Neural progenitor cell (in vitro differentiated cells): ENCODE results near the gene OPHN1.

Source experiments
- EZH2 ChIP-seq: fragments of 200-600 bp; sonication (generic); IDR thresholded peaks from 2 replicates; pipeline ENCODE4 v1.6.1; 2017; ENCODE audit warnings: antibody characterized with exemption, mild to moderate bottlenecking, moderate library complexity
- EZH2phosphoT487 ChIP-seq: fragments of 200-600 bp; sonication (generic); IDR thresholded peaks from 2 replicates; pipeline ENCODE4 v1.6.1; 2017; ENCODE audit warnings: antibody characterized with exemption
- TF ChIP-seq, protein P1 (sequence below): fragments of 200-600 bp; sonication (generic); IDR thresholded peaks from 2 replicates; pipeline ENCODE4 v1.5.1; 2017; ENCODE audit warnings: antibody characterized with exemption, mild to moderate bottlenecking

DNA sequence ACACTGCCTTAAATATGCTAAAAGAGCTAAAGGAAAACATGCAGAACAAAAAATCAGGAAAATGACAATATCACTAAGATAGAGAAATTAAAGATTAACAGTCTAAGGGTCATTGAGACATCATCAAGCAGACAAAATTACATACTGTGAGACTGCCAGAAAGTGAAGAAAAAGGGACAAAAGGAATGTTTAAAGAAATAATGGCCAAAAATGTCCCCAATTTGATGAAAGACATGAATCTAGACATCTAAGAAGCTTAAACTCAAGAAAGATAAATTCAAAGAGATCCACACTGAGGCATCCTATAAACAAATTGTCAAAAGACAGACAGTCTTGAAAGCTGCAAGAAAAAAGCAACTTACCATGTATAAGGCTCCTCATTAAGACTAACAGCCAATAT, 63.7 kb downstream of the OPHN1 start:
- TF ChIP-seq, protein P1, sequence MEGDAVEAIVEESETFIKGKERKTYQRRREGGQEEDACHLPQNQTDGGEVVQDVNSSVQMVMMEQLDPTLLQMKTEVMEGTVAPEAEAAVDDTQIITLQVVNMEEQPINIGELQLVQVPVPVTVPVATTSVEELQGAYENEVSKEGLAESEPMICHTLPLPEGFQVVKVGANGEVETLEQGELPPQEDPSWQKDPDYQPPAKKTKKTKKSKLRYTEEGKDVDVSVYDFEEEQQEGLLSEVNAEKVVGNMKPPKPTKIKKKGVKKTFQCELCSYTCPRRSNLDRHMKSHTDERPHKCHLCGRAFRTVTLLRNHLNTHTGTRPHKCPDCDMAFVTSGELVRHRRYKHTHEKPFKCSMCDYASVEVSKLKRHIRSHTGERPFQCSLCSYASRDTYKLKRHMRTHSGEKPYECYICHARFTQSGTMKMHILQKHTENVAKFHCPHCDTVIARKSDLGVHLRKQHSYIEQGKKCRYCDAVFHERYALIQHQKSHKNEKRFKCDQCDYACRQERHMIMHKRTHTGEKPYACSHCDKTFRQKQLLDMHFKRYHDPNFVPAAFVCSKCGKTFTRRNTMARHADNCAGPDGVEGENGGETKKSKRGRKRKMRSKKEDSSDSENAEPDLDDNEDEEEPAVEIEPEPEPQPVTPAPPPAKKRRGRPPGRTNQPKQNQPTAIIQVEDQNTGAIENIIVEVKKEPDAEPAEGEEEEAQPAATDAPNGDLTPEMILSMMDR = no peak
- TF ChIP-seq EZH2 = no peak
- TF ChIP-seq EZH2phosphoT487 = no peak
